GM12873 (cell line): ENCODE data around the gene MDH1.

Experiments
- CTCF ChIP-seq: IDR thresholded peaks from 2 replicates; pipeline ENCODE4 v1.5.1; 2012; ENCODE audit warnings: low read depth, mild to moderate bottlenecking, moderate library complexity, low read length, control low read depth; ENCODE audit not compliant: insufficient read depth; ENCODE audit errors: missing control alignments

Gene MDH1

GRCh38 chr2:63596401-63596883 is 7.7 kb downstream of the MDH1 start:
- TF ChIP-seq CTCF: no peak

GRCh38 chr2:63598981-63599380 is 10.2 kb downstream of the MDH1 start:
- TF ChIP-seq CTCF: no peak

GRCh38 chr2:63600881-63601460 is 12.2 kb downstream of the MDH1 start:
- TF ChIP-seq CTCF: no peak

- TF ChIP-seq CTCF: no peak
Observed at GRCh38 chr2:63604666-63605065, 15.9 kb downstream of the MDH1 start.

GRCh38 chr2:63610525-63610924 is 21.8 kb downstream of the MDH1 start:
- no peak for TF ChIP-seq CTCF

- TF ChIP-seq CTCF: no peak
Observed at GRCh38 chr2:63613391-63613901, 24.7 kb downstream of the MDH1 start.

GRCh38 chr2:63614448-63614968 is 25.7 kb downstream of the MDH1 start:
- TF ChIP-seq CTCF: no peak
